ENCODE data around the gene YPEL1. TPM values are rescaled to one million over a fixed set of nuclear protein-coding genes. Genes with fewer than 3 reads are reported as not detected.

YPEL1 gene
- total RNA-seq, 1 experiment from 2014 or later: 0.07 TPM

DNA sequence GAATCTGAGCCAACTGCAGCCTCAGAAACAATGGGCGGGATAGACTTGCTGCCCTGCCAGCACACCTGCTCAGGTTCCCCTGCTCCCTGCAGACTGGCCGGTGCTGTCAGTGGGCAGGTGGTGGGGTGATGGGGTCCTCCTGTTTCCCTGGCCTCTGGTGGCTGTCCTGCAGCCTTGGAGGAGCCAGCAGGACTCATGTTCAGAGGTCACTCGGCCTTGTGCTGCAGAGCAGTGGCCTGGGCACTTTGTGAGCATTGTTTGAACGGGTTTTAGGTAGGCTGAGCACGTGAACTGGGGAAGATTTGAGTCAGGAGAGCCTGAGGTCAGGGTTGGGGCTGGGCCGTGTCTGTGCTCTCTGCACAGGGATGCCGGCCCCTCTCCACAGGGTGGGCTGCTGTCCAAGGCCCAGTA, 52.2 kb downstream of the YPEL1 start:
- Mint-ChIP-seq H3K36me3 (ENCODE audit: insufficient read depth, unreplicated experiment) (peaks cover 28% of the 10 kb centered on the region), H3K27ac (ENCODE audit: low read depth, unreplicated experiment) (no peak overlapping the region), H3K4me3 (ENCODE audit: unreplicated experiment) (no peak overlapping the region), H3K4me1 (ENCODE audit: insufficient read depth, unreplicated experiment) (no peaks in the 10 kb centered on the region), H3K27me3 (ENCODE audit: insufficient read depth, unreplicated experiment) (no peaks in the 10 kb centered on the region), H3K9me3 (ENCODE audit: unreplicated experiment) (no peaks in the 10 kb centered on the region)
- intact Hi-C loops (cut with micrococcal nuclease): no loop called here
- TF ChIP-seq, protein P1, sequence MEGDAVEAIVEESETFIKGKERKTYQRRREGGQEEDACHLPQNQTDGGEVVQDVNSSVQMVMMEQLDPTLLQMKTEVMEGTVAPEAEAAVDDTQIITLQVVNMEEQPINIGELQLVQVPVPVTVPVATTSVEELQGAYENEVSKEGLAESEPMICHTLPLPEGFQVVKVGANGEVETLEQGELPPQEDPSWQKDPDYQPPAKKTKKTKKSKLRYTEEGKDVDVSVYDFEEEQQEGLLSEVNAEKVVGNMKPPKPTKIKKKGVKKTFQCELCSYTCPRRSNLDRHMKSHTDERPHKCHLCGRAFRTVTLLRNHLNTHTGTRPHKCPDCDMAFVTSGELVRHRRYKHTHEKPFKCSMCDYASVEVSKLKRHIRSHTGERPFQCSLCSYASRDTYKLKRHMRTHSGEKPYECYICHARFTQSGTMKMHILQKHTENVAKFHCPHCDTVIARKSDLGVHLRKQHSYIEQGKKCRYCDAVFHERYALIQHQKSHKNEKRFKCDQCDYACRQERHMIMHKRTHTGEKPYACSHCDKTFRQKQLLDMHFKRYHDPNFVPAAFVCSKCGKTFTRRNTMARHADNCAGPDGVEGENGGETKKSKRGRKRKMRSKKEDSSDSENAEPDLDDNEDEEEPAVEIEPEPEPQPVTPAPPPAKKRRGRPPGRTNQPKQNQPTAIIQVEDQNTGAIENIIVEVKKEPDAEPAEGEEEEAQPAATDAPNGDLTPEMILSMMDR (IDR thresholded peaks at IDR 0.05; ENCODE audit: unreplicated experiment): no peak
- no peak for DNase-seq (ENCODE audit: unreplicated experiment)
- BruUV-seq (replicated peaks): no TSS peak
- POLR2A ChIA-PET: no interaction called here
- CTCF ChIA-PET: no interaction called here

DNA sequence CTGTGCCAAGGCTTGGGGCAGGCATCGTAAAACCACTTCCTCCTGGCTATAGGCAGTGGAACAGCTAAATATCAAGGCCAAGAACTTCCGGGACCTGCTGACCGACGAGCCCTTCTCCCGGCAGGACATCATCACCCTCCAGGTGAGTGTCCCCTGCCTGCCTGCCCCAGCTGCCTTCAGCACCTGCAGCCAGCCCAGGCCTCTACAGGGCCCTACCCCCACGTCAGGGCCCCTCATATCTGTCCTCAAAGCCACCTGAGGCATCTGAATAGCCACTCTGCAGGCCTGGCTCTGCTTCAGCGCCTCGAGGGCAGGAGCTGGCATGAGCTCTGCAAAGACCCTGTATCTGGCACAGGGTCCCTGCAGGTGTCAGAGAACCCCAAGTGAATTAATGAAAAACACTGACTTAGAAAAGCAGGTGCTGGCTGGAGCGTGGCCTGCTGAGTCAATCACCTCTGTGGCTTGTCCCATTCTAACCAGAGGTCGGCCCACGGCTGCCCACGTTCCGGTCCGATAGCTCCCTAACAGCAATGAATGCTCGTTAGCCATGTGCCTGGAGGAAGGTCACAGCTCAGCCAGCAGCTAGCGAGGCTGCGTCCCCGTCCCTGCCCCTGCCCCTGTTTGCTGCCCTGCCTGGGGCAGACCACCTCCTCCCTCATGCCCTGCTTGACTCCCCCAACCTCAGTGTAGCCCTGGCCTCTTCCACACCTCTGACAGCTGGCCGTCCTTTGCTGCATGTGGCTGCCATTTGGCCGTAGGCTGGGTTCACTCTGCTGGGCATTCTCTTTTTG, 53.0 kb downstream of the YPEL1 start:
- no peak for DNase-seq (ENCODE audit: unreplicated experiment)
- ChIA-PET POLR2A (interaction anchor here (0.7 to 0.8 kb wide), 2 partner anchors 256 to 269 kb away, joined by 3 read pairs; no protein-coding TSS in a partner anchor), CTCF (interaction anchor here (0.9 kb wide), 1 partner anchor 36 kb away, joined by 3 read pairs; no protein-coding TSS in a partner anchor)
- no peak overlapping the region for H3K4me3 Mint-ChIP-seq (ENCODE audit: unreplicated experiment)
- no peak overlapping the region for H3K27ac Mint-ChIP-seq (ENCODE audit: low read depth, unreplicated experiment)
- H3K4me1 Mint-ChIP-seq (ENCODE audit: insufficient read depth, unreplicated experiment): no peaks in the 10 kb centered on the region
- TF ChIP-seq, protein P1 (IDR thresholded peaks at IDR 0.05; ENCODE audit: unreplicated experiment): no peak
- intact Hi-C loops (cut with micrococcal nuclease): no loop called here
- no peaks in the 10 kb centered on the region for H3K9me3 Mint-ChIP-seq (ENCODE audit: unreplicated experiment)
- no TSS peak for BruUV-seq (replicated peaks)
- peaks cover 28% of the 10 kb centered on the region for H3K36me3 Mint-ChIP-seq (ENCODE audit: insufficient read depth, unreplicated experiment)
- no peaks in the 10 kb centered on the region for H3K27me3 Mint-ChIP-seq (ENCODE audit: insufficient read depth, unreplicated experiment)

DNA sequence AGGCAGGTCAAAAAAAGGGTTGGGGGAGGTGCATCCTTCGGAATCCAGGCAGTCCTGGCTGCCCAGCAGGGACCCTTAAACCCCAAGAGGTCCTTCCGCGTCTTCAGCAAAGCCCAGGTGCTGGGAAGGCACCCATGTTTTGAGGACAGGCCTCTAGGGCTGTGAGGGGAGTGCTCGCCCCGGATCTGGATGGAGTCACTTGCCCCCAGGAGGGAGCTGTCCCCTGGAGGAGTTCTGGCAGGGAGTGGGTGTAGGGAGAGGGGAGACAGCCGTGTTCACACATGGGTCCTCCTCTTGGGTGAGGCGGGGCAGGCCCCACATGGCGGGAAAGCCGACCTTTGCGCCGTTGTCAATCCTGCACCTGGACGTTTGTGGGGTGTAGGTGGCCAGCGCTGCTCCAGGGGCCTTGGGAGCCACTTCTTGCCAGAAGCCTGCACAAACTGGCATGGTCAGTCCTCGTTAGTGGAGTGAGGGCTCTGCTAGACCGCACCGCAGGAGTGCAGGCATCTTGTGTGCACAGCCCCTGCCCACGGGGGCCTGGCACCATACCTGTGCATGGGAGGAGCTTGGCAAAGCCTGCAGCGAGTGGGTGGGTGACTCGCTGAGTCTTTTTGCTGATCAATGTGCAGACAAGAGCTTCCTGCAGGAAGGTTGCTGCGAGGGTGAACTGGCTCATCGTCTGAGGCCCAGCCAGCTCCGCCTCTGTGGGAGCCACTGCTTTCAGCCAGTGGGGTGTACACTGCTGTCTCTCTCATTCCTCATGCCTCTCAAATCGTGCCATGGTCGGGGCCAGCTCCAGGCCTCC, 53.8 kb downstream of the YPEL1 start:
- Mint-ChIP-seq H3K4me3 (ENCODE audit: unreplicated experiment) (no peak overlapping the region), H3K36me3 (ENCODE audit: insufficient read depth, unreplicated experiment) (peaks cover 28% of the 10 kb centered on the region), H3K9me3 (ENCODE audit: unreplicated experiment) (no peaks in the 10 kb centered on the region), H3K27ac (ENCODE audit: low read depth, unreplicated experiment) (no peak overlapping the region), H3K27me3 (ENCODE audit: insufficient read depth, unreplicated experiment) (no peaks in the 10 kb centered on the region), H3K4me1 (ENCODE audit: insufficient read depth, unreplicated experiment) (no peaks in the 10 kb centered on the region)
- intact Hi-C loops (cut with micrococcal nuclease): no loop called here
- ChIA-PET POLR2A (interaction anchor here (0.6 to 0.7 kb wide), 2 partner anchors 30 to 270 kb away, joined by 3 read pairs; no protein-coding TSS in a partner anchor), CTCF (interaction anchor here (0.9 kb wide), 1 partner anchor 35 kb away, joined by 3 read pairs; no protein-coding TSS in a partner anchor)
- no TSS peak for BruUV-seq (replicated peaks)
- DNase-seq (ENCODE audit: unreplicated experiment): no peak
- TF ChIP-seq, protein P1 (IDR thresholded peaks at IDR 0.05; ENCODE audit: unreplicated experiment): no peak

Measured in MCF 10A (cell line).